ENCODE measurements around the gene PEPD. TPM values are rescaled to one million over a fixed set of nuclear protein-coding genes. Genes with fewer than 3 reads are reported as not detected.
"Not testable (repeated sequence)": the region's sequence is repeated elsewhere in the genome, so short reads cannot be mapped to it uniquely, and the experiment has no call there.

PEPD gene
- polyA plus RNA-seq, 2 donors, result 26.8 to 38.6 TPM

DNA sequence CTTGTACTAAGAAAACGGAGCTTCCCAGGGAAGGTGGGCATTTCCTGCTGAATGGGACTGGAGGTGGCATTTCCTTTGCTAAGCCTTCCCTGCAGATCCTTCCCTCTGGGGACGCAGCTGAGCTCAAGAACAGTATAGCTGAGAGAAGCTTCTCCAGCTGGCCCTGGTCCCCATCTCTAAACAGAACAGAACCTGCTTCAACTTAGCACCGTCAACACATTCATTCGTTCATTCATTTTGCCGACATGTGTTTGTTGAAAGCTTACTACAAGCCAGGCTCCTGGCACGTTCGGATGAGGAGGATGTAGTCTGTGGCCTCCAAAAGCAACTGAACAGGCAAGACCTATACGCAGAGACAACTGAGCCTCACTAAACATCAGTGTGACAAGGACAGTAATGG lies 36.6 kb upstream of the PEPD start:
- no peaks in the 10 kb centered on the region for H3K27me3 ChIP-seq (ENCODE audit: control insufficient read depth in 1 of 2, insufficient read depth in 2 of 2, low read length in 2 of 2)
- no peak overlapping the region for H3K27ac ChIP-seq (ENCODE audit: low read depth in 2 of 2, low read length in 1 of 2)
- WGBS, 2 donors, result 35 to 48% methylated on average over 8 of the region's 8 CpGs
- H3K4me3 ChIP-seq (ENCODE audit: low read depth in 1 of 2, low read length in 2 of 2), result no peak overlapping the region
- no peaks in the 10 kb centered on the region for H3K36me3 ChIP-seq (ENCODE audit: control insufficient read depth in 2 of 2, insufficient read depth in 2 of 2, low read length in 1 of 2)
- H3K9me3 ChIP-seq (ENCODE audit: control insufficient read depth in 2 of 2, insufficient read depth in 1 of 2, low read depth in 1 of 2, low read length in 1 of 2), result no peaks in the 10 kb centered on the region
- H3K4me1 ChIP-seq (ENCODE audit: control insufficient read depth in 2 of 2, insufficient read depth in 2 of 2, low read length in 1 of 2), result peaks cover 0 to 15% of the 10 kb centered on the region in 2 donors

- Histone ChIP-seq H3K4me3 (ENCODE audit: low read depth in 1 of 2, low read length in 2 of 2) (no peak overlapping the region), H3K27me3 (ENCODE audit: control insufficient read depth in 1 of 2, insufficient read depth in 2 of 2, low read length in 2 of 2) (no peaks in the 10 kb centered on the region), H3K4me1 (ENCODE audit: control insufficient read depth in 2 of 2, insufficient read depth in 2 of 2, low read length in 1 of 2) (peaks cover 0 to 15% of the 10 kb centered on the region in 2 donors), H3K9me3 (ENCODE audit: control insufficient read depth in 2 of 2, insufficient read depth in 1 of 2, low read depth in 1 of 2, low read length in 1 of 2) (no peaks in the 10 kb centered on the region), H3K36me3 (ENCODE audit: control insufficient read depth in 2 of 2, insufficient read depth in 2 of 2, low read length in 1 of 2) (no peaks in the 10 kb centered on the region), H3K27ac (ENCODE audit: low read depth in 2 of 2, low read length in 1 of 2) (no peak overlapping the region)
- WGBS, 2 donors, result 46 to 67% methylated on average over 13 of the region's 13 CpGs
Measured at GRCh38 chr19:33557720-33558119, 36.1 kb upstream of the PEPD start.

DNA sequence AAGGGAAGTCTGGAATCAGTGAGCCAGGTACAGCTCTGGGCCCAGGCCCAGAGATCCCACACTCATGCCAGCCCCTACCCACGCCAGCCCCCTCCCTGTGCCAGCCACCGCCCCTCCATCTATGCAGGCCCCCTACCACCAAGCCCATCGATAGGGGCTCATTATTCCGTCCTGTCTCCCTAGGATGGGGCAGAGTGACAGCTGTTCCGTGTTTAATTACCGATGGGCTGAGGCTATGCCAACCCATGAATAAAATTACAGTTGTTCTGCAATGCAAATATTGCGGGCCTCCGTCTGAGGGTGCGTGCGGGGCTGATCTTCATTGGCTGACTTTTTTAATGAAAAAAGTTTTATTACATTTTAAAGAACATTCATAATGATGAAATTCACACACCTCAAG lies 35.6 kb upstream of the PEPD start:
- WGBS, 2 donors, result 73 to 76% methylated on average over 10 of the region's 10 CpGs
- no peak overlapping the region for H3K4me3 ChIP-seq (ENCODE audit: low read depth in 1 of 2, low read length in 2 of 2)

DNA sequence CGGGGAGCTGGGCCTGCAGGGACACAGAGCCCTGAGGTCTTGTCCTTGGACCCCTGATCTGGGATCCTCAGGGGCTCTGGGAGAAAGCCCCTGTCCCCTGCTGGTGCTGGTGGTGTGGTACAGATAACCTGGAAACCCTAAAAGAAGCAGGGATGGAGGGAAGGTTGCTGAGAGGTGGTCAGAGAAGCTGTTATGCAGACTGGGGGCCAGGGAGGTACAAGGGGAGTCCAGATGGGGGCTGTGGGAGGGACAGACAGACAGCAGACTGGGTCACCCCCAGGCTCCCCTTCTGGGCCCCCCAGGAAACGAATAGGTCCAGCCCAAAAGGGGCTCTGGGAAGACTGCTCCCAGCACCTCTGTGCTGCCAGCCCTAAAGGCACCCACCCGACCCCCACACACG lies 34.7 kb upstream of the PEPD start:
- Histone ChIP-seq H3K9me3 (ENCODE audit: control insufficient read depth in 2 of 2, insufficient read depth in 1 of 2, low read depth in 1 of 2, low read length in 1 of 2) (no peaks in the 10 kb centered on the region), H3K27ac (ENCODE audit: low read depth in 2 of 2, low read length in 1 of 2) (no peak overlapping the region), H3K4me1 (ENCODE audit: control insufficient read depth in 2 of 2, insufficient read depth in 2 of 2, low read length in 1 of 2) (peaks cover 0 to 15% of the 10 kb centered on the region in 2 donors), H3K36me3 (ENCODE audit: control insufficient read depth in 2 of 2, insufficient read depth in 2 of 2, low read length in 1 of 2) (no peaks in the 10 kb centered on the region), H3K27me3 (ENCODE audit: control insufficient read depth in 1 of 2, insufficient read depth in 2 of 2, low read length in 2 of 2) (no peaks in the 10 kb centered on the region), H3K4me3 (ENCODE audit: low read depth in 1 of 2, low read length in 2 of 2) (no peak overlapping the region)
- WGBS, 2 donors, result 62 to 68% methylated on average over 4 of the region's 4 CpGs

More for the DNA sequence above, 35.6 kb upstream of the PEPD start:
- peaks cover 0 to 15% of the 10 kb centered on the region in 2 donors for H3K4me1 ChIP-seq (ENCODE audit: control insufficient read depth in 2 of 2, insufficient read depth in 2 of 2, low read length in 1 of 2)
- H3K27me3 ChIP-seq (ENCODE audit: control insufficient read depth in 1 of 2, insufficient read depth in 2 of 2, low read length in 2 of 2), result no peaks in the 10 kb centered on the region
- no peaks in the 10 kb centered on the region for H3K36me3 ChIP-seq (ENCODE audit: control insufficient read depth in 2 of 2, insufficient read depth in 2 of 2, low read length in 1 of 2)
- no peak overlapping the region for H3K27ac ChIP-seq (ENCODE audit: low read depth in 2 of 2, low read length in 1 of 2)
- H3K9me3 ChIP-seq (ENCODE audit: control insufficient read depth in 2 of 2, insufficient read depth in 1 of 2, low read depth in 1 of 2, low read length in 1 of 2), result no peaks in the 10 kb centered on the region

DNA sequence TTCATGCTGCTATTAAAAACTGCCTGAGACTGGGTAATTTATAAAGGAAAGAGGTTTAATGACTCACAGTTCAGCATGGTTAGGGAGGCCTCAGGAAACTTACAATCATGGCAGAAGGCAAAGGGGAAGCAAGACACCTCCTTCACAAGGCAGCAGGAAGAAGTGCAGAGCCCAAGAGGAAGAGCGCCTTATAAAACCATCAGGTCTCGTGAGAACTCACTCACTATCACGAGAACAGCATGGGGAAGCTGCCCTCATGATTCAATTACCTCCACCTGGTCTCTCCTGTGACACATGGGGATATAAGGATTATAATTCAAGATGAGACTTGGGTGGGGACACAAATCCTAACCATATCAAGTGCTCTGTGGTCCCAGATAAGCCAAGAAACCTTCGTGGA lies 34.1 kb upstream of the PEPD start:
- WGBS, 2 donors, result 58 to 68% methylated on average over 4 of the region's 4 CpGs
- H3K36me3 ChIP-seq (ENCODE audit: control insufficient read depth in 2 of 2, insufficient read depth in 2 of 2, low read length in 1 of 2); H3K4me3 ChIP-seq (ENCODE audit: low read depth in 1 of 2, low read length in 2 of 2); H3K9me3 ChIP-seq (ENCODE audit: control insufficient read depth in 2 of 2, insufficient read depth in 1 of 2, low read depth in 1 of 2, low read length in 1 of 2); H3K27me3 ChIP-seq (ENCODE audit: control insufficient read depth in 1 of 2, insufficient read depth in 2 of 2, low read length in 2 of 2); H3K27ac ChIP-seq (ENCODE audit: low read depth in 2 of 2, low read length in 1 of 2): not testable (repeated sequence)
- H3K4me1 ChIP-seq (ENCODE audit: control insufficient read depth in 2 of 2, insufficient read depth in 2 of 2, low read length in 1 of 2), result peaks cover 0 to 15% of the 10 kb centered on the region in 2 donors

GRCh38 chr19:33554821-33555220 lies 33.2 kb upstream of the PEPD start:
- 86 to 92% methylated on average over 7 of the region's 7 CpGs for WGBS, 2 donors
- Histone ChIP-seq H3K9me3 (ENCODE audit: control insufficient read depth in 2 of 2, insufficient read depth in 1 of 2, low read depth in 1 of 2, low read length in 1 of 2) (no peaks in the 10 kb centered on the region), H3K4me3 (ENCODE audit: low read depth in 1 of 2, low read length in 2 of 2) (no peak overlapping the region), H3K36me3 (ENCODE audit: control insufficient read depth in 2 of 2, insufficient read depth in 2 of 2, low read length in 1 of 2) (no peaks in the 10 kb centered on the region), H3K27ac (ENCODE audit: low read depth in 2 of 2, low read length in 1 of 2) (no peak overlapping the region), H3K4me1 (ENCODE audit: control insufficient read depth in 2 of 2, insufficient read depth in 2 of 2, low read length in 1 of 2) (peaks cover 0 to 15% of the 10 kb centered on the region in 2 donors), H3K27me3 (ENCODE audit: control insufficient read depth in 1 of 2, insufficient read depth in 2 of 2, low read length in 2 of 2) (no peaks in the 10 kb centered on the region)

DNA sequence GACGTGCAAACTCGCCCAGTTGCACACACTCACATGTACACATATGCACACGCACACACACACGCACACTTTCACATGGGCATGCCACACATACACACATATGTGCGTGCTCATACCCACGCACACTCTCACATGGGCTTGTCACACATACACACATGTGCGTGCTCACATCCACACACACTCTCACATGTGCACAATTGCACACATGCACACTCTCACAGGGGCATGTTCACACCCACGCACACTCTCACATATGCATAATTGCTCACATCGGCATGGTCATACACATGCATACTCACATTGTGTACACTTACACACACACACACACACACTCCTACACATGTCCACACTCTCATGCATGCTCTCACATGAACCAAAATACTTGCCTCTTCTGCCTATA lies 32.8 kb upstream of the PEPD start:
- WGBS, 2 donors, result 88 to 94% methylated on average over 9 of the region's 9 CpGs
- Histone ChIP-seq H3K27me3 (ENCODE audit: control insufficient read depth in 1 of 2, insufficient read depth in 2 of 2, low read length in 2 of 2) (no peaks in the 10 kb centered on the region), H3K4me1 (ENCODE audit: control insufficient read depth in 2 of 2, insufficient read depth in 2 of 2, low read length in 1 of 2) (peaks cover 0 to 15% of the 10 kb centered on the region in 2 donors), H3K36me3 (ENCODE audit: control insufficient read depth in 2 of 2, insufficient read depth in 2 of 2, low read length in 1 of 2) (no peaks in the 10 kb centered on the region), H3K4me3 (ENCODE audit: low read depth in 1 of 2, low read length in 2 of 2) (no peak overlapping the region), H3K27ac (ENCODE audit: low read depth in 2 of 2, low read length in 1 of 2) (no peak overlapping the region), H3K9me3 (ENCODE audit: control insufficient read depth in 2 of 2, insufficient read depth in 1 of 2, low read depth in 1 of 2, low read length in 1 of 2) (no peaks in the 10 kb centered on the region)

GRCh38 chr19:33553530-33554310 lies 32.1 kb upstream of the PEPD start:
- Histone ChIP-seq H3K4me3 (ENCODE audit: low read depth in 1 of 2, low read length in 2 of 2) (no peak overlapping the region), H3K9me3 (ENCODE audit: control insufficient read depth in 2 of 2, insufficient read depth in 1 of 2, low read depth in 1 of 2, low read length in 1 of 2) (no peaks in the 10 kb centered on the region), H3K4me1 (ENCODE audit: control insufficient read depth in 2 of 2, insufficient read depth in 2 of 2, low read length in 1 of 2) (peaks cover 0 to 9% of the 10 kb centered on the region in 2 donors), H3K27ac (ENCODE audit: low read depth in 2 of 2, low read length in 1 of 2) (no peak overlapping the region), H3K36me3 (ENCODE audit: control insufficient read depth in 2 of 2, insufficient read depth in 2 of 2, low read length in 1 of 2) (no peaks in the 10 kb centered on the region), H3K27me3 (ENCODE audit: control insufficient read depth in 1 of 2, insufficient read depth in 2 of 2, low read length in 2 of 2) (no peaks in the 10 kb centered on the region)
- WGBS, 2 donors, result 74 to 78% methylated on average over 17 of the region's 17 CpGs

DNA sequence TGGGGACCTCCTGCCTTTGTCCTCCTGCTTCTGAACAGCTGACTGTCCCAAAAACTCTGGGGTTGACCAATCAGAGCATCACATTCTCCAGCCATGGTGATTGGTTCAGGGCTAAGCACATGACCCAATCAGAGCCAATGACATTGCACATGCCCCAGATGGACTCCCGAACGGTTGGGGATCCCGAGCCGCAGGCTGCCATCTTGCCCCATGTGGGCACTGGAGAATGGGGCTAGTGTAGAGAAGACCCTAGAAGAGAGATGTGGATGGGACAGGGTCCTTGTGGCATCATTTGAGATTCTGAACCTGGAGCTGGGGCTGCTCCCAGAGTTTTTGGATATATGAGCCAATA lies 31.3 kb upstream of the PEPD start:
- Histone ChIP-seq H3K27ac (ENCODE audit: low read depth in 2 of 2, low read length in 1 of 2) (no peak overlapping the region), H3K9me3 (ENCODE audit: control insufficient read depth in 2 of 2, insufficient read depth in 1 of 2, low read depth in 1 of 2, low read length in 1 of 2) (no peaks in the 10 kb centered on the region), H3K36me3 (ENCODE audit: control insufficient read depth in 2 of 2, insufficient read depth in 2 of 2, low read length in 1 of 2) (no peaks in the 10 kb centered on the region), H3K27me3 (ENCODE audit: control insufficient read depth in 1 of 2, insufficient read depth in 2 of 2, low read length in 2 of 2) (no peaks in the 10 kb centered on the region), H3K4me1 (ENCODE audit: control insufficient read depth in 2 of 2, insufficient read depth in 2 of 2, low read length in 1 of 2) (peaks cover 0 to 4% of the 10 kb centered on the region in 2 donors), H3K4me3 (ENCODE audit: low read depth in 1 of 2, low read length in 2 of 2) (no peak overlapping the region)
- WGBS, 2 donors, result 90 to 93% methylated on average over 4 of the region's 4 CpGs
